H1 (cell line): ENCODE measurements around the gene MRPL16. TPM values are rescaled to one million over a fixed set of nuclear protein-coding genes. Genes with fewer than 3 reads are reported as not detected.

ENCODE experiments used
- CTCF ChIA-PET: fragments of 300-600 bp; sonication (Branson Sonifier 250); formaldehyde crosslinking; loops from one replicate; lab custom pipeline; 2021; ENCODE audit not compliant: partially characterized antibody; lab: Charles Lee
- POLR2A ChIA-PET: fragments of 300-600 bp; sonication (Branson Sonifier 250); formaldehyde crosslinking; loops from one replicate; lab custom pipeline; 2021; ENCODE audit warnings: inconsistent platforms; ENCODE audit not compliant: partially characterized antibody; lab: Charles Lee
- DNase-seq, 2 experiments: peaks; one replicate each; pipeline versions ENCODE4 v3.0.0 to v3.0.0-alpha.2; 2010 to 2022; ENCODE audit warnings: low spot score in 2 of 2, low read depth in 1 of 2, mixed read lengths in 1 of 2
- FAIRE-seq: peaks from 2 replicates; lab custom pipeline; 2011; peaks lifted over from hg19 to GRCh38; lab: Jason Lieb, UNC
- H2AFZ ChIP-seq: 2 replicates; pipeline ENCODE4 v1.8.1; 2012; ENCODE audit warnings: low read length, inconsistent platforms
- H2AK5ac ChIP-seq: 2 replicates; pipeline ENCODE4 v1.6.1; 2013; ENCODE audit warnings: low read depth, low read length
- H2BK120ac ChIP-seq: replicated peaks from 2 replicates; pipeline ENCODE3; 2013; ENCODE audit warnings: low read depth, low read length, inconsistent platforms
- H2BK12ac ChIP-seq: 2 replicates; pipeline ENCODE4 v1.6.1; 2013; ENCODE audit warnings: low read depth, low read length
- H2BK15ac ChIP-seq: 2 replicates; pipeline ENCODE4 v1.6.1; 2013; ENCODE audit warnings: low read length
- H2BK20ac ChIP-seq: 2 replicates; pipeline ENCODE4 v1.6.1; 2013; ENCODE audit warnings: low read length
- H2BK5ac ChIP-seq: 2 replicates; pipeline ENCODE4 v1.6.1; 2013; ENCODE audit warnings: low read depth, low read length
- H3K14ac ChIP-seq: 2 replicates; pipeline ENCODE4 v1.6.1; 2013; ENCODE audit warnings: inconsistent platforms; ENCODE audit not compliant: insufficient read length
- H3K18ac ChIP-seq: 2 replicates; pipeline ENCODE4 v1.6.1; 2013; ENCODE audit warnings: low read length; ENCODE audit errors: extremely low read depth
- H3K23ac ChIP-seq: 2 replicates; pipeline ENCODE4 v1.6.1; 2013; ENCODE audit warnings: inconsistent platforms; ENCODE audit not compliant: insufficient read length
- H3K23me2 ChIP-seq: 2 replicates; pipeline ENCODE4 v1.6.1; 2013; ENCODE audit warnings: low read depth, low read length
- H3K27ac ChIP-seq: 2 replicates; pipeline ENCODE4 v1.6.1; 2011; ENCODE audit warnings: low read depth, low read length, inconsistent platforms
- H3K27me3 ChIP-seq, 4 experiments: replicated peaks in 1 of 4; 1 replicate in 1 of 4; 2 replicates in 3 of 4; pipeline versions ENCODE4 v1.6.1 to v1.8.1; 2011 to 2013; ENCODE audit warnings: low read length in 3 of 4, mild to moderate bottlenecking in 3 of 4, inconsistent platforms in 2 of 4, mixed read lengths in 2 of 4, moderate library complexity in 1 of 4; ENCODE audit not compliant: control insufficient read depth in 3 of 4, insufficient read depth in 3 of 4; ENCODE audit errors: extremely low read depth in 1 of 4
- H3K36me3 ChIP-seq, 4 experiments: 2 replicates each; pipeline versions ENCODE4 v1.6.1 to v1.8.1; 2011 to 2013; ENCODE audit warnings: mild to moderate bottlenecking in 4 of 4, low read length in 3 of 4, moderate library complexity in 2 of 4, control low read depth in 1 of 4, inconsistent platforms in 1 of 4; ENCODE audit not compliant: insufficient read depth in 4 of 4, control insufficient read depth in 2 of 4
- H3K4ac ChIP-seq: replicated peaks from 2 replicates; pipeline ENCODE3; 2013; ENCODE audit warnings: low read length, low read depth, mixed read lengths, inconsistent platforms; ENCODE audit not compliant: insufficient read length
- H3K4me1 ChIP-seq, 4 experiments: replicated peaks in 1 of 4; 1 replicate in 1 of 4; 2 replicates in 3 of 4; pipeline versions ENCODE4 v1.6.1 to v1.8.1; 2011 to 2013; ENCODE audit warnings: low read length in 3 of 4, inconsistent platforms in 2 of 4, mixed read lengths in 1 of 4; ENCODE audit not compliant: insufficient read depth in 4 of 4, control insufficient read depth in 3 of 4
- H3K4me2 ChIP-seq, 2 experiments: 2 replicates each; pipeline versions ENCODE4 v1.6.1 to v1.8.1; 2011 to 2013; ENCODE audit warnings: low read depth in 2 of 2, low read length in 2 of 2, control low read depth in 1 of 2, inconsistent platforms in 1 of 2, mild to moderate bottlenecking in 1 of 2; ENCODE audit not compliant: insufficient read depth in 1 of 2
- H3K4me3 ChIP-seq, 4 experiments: fragments of 200-600, 300-600 bp in 1 of 4; sonication (generic), shearing (Covaris generic), sonication (Bioruptor Twin) in 1 of 4; 2 replicates each; pipeline versions ENCODE4 v1.5.1 to v1.8.1; 2011 to 2016; ENCODE audit warnings: low read length in 4 of 4, low read depth in 3 of 4, control low read depth in 2 of 4, inconsistent platforms in 2 of 4, mild to moderate bottlenecking in 2 of 4, mixed read lengths in 1 of 4, moderate library complexity in 1 of 4; ENCODE audit not compliant: insufficient read depth in 2 of 4; ENCODE audit errors: extremely low read depth in 1 of 4
- H3K56ac ChIP-seq: replicated peaks from 2 replicates; pipeline ENCODE3; 2013; ENCODE audit warnings: low read depth, mild to moderate bottlenecking, mixed read lengths, low read length, inconsistent platforms; ENCODE audit not compliant: insufficient read length
- H3K79me1 ChIP-seq: 2 replicates; pipeline ENCODE4 v1.6.1; 2013; ENCODE audit warnings: low read depth, low read length, control low read depth
- H3K79me2 ChIP-seq, 2 experiments: 2 replicates each; pipeline versions ENCODE4 v1.6.1 to v1.8.1; 2012 to 2013; ENCODE audit warnings: low read length in 2 of 2, mild to moderate bottlenecking in 2 of 2, inconsistent platforms in 1 of 2; ENCODE audit not compliant: insufficient read depth in 2 of 2, control insufficient read depth in 1 of 2
- H3K9ac ChIP-seq, 4 experiments: replicated peaks in 1 of 4; 1 replicate in 1 of 4; 2 replicates in 3 of 4; pipeline versions ENCODE4 v1.6.1 to v1.8.1; 2011 to 2013; ENCODE audit warnings: low read depth in 3 of 4, low read length in 3 of 4, control low read depth in 2 of 4, mild to moderate bottlenecking in 2 of 4, moderate library complexity in 2 of 4, inconsistent platforms in 1 of 4; ENCODE audit errors: extremely low read depth in 1 of 4
- H3K9me3 ChIP-seq, 2 experiments: 2 replicates each; pipeline versions ENCODE4 v1.6.1 to v1.8.1; 2012 to 2013; ENCODE audit warnings: mild to moderate bottlenecking in 2 of 2, moderate library complexity in 2 of 2, control low read depth in 1 of 2, inconsistent platforms in 1 of 2, low read depth in 1 of 2, low read length in 1 of 2, mixed read lengths in 1 of 2; ENCODE audit not compliant: insufficient read depth in 2 of 2
- H4K20me1 ChIP-seq, 2 experiments: replicated peaks in 1 of 2; 2 replicates each; pipeline versions ENCODE3 to v1.8.1; 2011 to 2013; ENCODE audit warnings: inconsistent platforms in 2 of 2, low read length in 2 of 2, mild to moderate bottlenecking in 1 of 2; ENCODE audit not compliant: insufficient read depth in 2 of 2, control insufficient read depth in 1 of 2
- H4K5ac ChIP-seq: 2 replicates; pipeline ENCODE4 v1.6.1; 2013; ENCODE audit warnings: low read length, low read depth, mixed read lengths, inconsistent platforms; ENCODE audit not compliant: insufficient read length
- H4K8ac ChIP-seq: 2 replicates; pipeline ENCODE4 v1.8.0; 2013; ENCODE audit warnings: mild to moderate bottlenecking, moderate library complexity, low read length, inconsistent platforms; ENCODE audit not compliant: insufficient read depth; ENCODE audit errors: extremely low read depth
- H4K91ac ChIP-seq: replicated peaks from 2 replicates; pipeline ENCODE3; 2013; ENCODE audit warnings: low read length, mixed read lengths, inconsistent platforms; ENCODE audit not compliant: insufficient read length
- ASH2L ChIP-seq: fragments of 200-600, 300-600 bp; sonication (generic); IDR thresholded peaks from one replicate; pipeline ENCODE4 v1.7.1; 2017; ENCODE audit warnings: low read length
- CBX5 ChIP-seq: fragments of 300-800, 300-1000 bp; sonication (generic); IDR thresholded peaks from 2 replicates; pipeline ENCODE4 v1.7.1; 2016; ENCODE audit warnings: antibody characterized with exemption, low read length, low read depth
- CBX8 ChIP-seq: fragments of 300-800, 300-1000 bp; sonication (generic); IDR thresholded peaks from 2 replicates; pipeline ENCODE4 v1.7.1; 2016; ENCODE audit warnings: low read depth, low read length, borderline replicate concordance
- HDAC6 ChIP-seq: IDR thresholded peaks from one replicate; pipeline ENCODE4 v1.7.1; 2012; ENCODE audit warnings: low read depth, mild to moderate bottlenecking, inconsistent platforms, low read length, moderate library complexity
- RFX5 ChIP-seq: IDR thresholded peaks from 2 replicates; pipeline ENCODE4 v1.6.1; 2011; ENCODE audit warnings: low read depth, low read length, improper control_type of control experiment, borderline replicate concordance
- TAF1 ChIP-seq: IDR thresholded peaks from 2 replicates; pipeline ENCODE4 v1.6.1; 2011; ENCODE audit warnings: mild to moderate bottlenecking, low read depth, low read length
- TAF7 ChIP-seq: optimal IDR thresholded peaks from 2 replicates; pipeline ENCODE3; 2011; ENCODE audit warnings: low read depth, mild to moderate bottlenecking, inconsistent platforms, low read length, moderate library complexity, borderline replicate concordance
- TCF12 ChIP-seq: IDR thresholded peaks from 2 replicates; pipeline ENCODE4 v1.6.1; 2011; ENCODE audit warnings: low read depth, mild to moderate bottlenecking, low read length
- TEAD4 ChIP-seq: IDR thresholded peaks from 2 replicates; pipeline ENCODE4 v1.6.1; 2012; ENCODE audit warnings: low read depth, low read length, inconsistent platforms, mixed read lengths
- WGBS, 2 experiments: shearing (Covaris generic) in 1 of 2; methylation state at CpG; one replicate each; pipeline versions ENCODE4 v1.1.6 to v1.1.7; 2013 to 2015; ENCODE audit warnings: low lambda C conversion rate in 2 of 2, mixed read lengths in 2 of 2, inconsistent platforms in 1 of 2, low coverage in 1 of 2, missing lambda C conversion rate in 1 of 2; ENCODE audit not compliant: insufficient replicate concordance in 2 of 2, insufficient coverage in 1 of 2, insufficient read length in 1 of 2; ENCODE audit errors: extremely low coverage in 1 of 2, missing lambda C conversion rate in 1 of 2; 5-methylcytosine and 5-hydroxymethylcytosine counted together
- polyA plus RNA-seq, 7 experiments: library from polyadenylated mRNA; depleted of rRNA in 3 of 7; stranded (reverse) in 5 of 7; unstranded in 2 of 7; fragments of >200 nt in 5 of 7; fragments of 200-250 nt in 2 of 7; gene quantifications; 1 replicate in 5 of 7; 2 replicates in 1 of 7; 4 replicates in 1 of 7; pipeline versions ENCODE4 v1.2.1 to v1.2.3, GENCODE V29; 2011 to 2013; ENCODE audit warnings: missing spikeins in 2 of 7, mixed read lengths in 2 of 7
- total RNA-seq: library from RNA; stranded (reverse); fragmentation: NEBNext Ultra II Directional; extraction: Animal tissue kit (Norgen Biotek cat#: 25700); gene quantifications from 2 replicates; pipeline ENCODE4 v1.2.1, GENCODE V29; 2021

MRPL16 gene
- total and polyA plus RNA-seq, 2 of the 8 experiments (the other 6 are each of a cell fraction or from before 2014, with no cell fraction given), result 69.2 to 79.8 TPM

- no peak overlapping the region for H3K14ac ChIP-seq
- no peak overlapping the region for H3K27ac ChIP-seq
- H2BK15ac ChIP-seq, result no peak overlapping the region
- FAIRE-seq, result no peak
- no peak overlapping the region for H2AK5ac ChIP-seq
- no peak overlapping the region for H3K56ac ChIP-seq
- CTCF ChIA-PET, result interaction anchor here (0.9 to 5.5 kb wide), 5 partner anchors 10 to 79 kb away, joined by 3 to 48 read pairs (median 7); no protein-coding TSS in a partner anchor
- peaks cover 24 to 61% of the 10 kb centered on the region in 2 experiments for H3K79me2 ChIP-seq
- H3K4me3 ChIP-seq, result peak overlapping the region in 2 of 4 experiments; percentile 88 to 94; a peak in 3 of 8 replicates
- WGBS, 2 experiments, result 67% methylated on average over 4 of the region's 4 CpGs; no CpG with 5 or more reads in 1 of the 2 experiments
- H2BK120ac ChIP-seq, result no peak overlapping the region
- H2AFZ ChIP-seq, result no peak overlapping the region
- no peak overlapping the region for H4K8ac ChIP-seq
- H3K23ac ChIP-seq, result no peak overlapping the region
- no peaks in the 10 kb centered on the region for H3K9me3 ChIP-seq
- POLR2A ChIA-PET, result interaction anchor here (1.1 to 3.0 kb wide), 3 partner anchors 8 to 45 kb away, joined by 3 to 8 read pairs (median 4); no protein-coding TSS in a partner anchor
- H3K23me2 ChIP-seq, result peaks cover 10% of the 10 kb centered on the region; the same call in 1 of the 2 replicates
- H3K4me2 ChIP-seq, result peak overlapping the region; percentile 87 to 89
- no peaks in the 10 kb centered on the region for H3K36me3 ChIP-seq
- peaks cover 0 to 6% (median 0%) of the 10 kb centered on the region in 4 experiments; a peak in 1 of 7 replicates for H3K27me3 ChIP-seq
- peaks cover 7 to 22% of the 10 kb centered on the region in 2 experiments for H4K20me1 ChIP-seq
- no peak overlapping the region for H4K5ac ChIP-seq
- no peak overlapping the region for H2BK20ac ChIP-seq
- H3K79me1 ChIP-seq, result peaks cover 25% of the 10 kb centered on the region
- H4K91ac ChIP-seq, result no peak overlapping the region
- H3K18ac ChIP-seq, result 0 out of 2 replicates have a peak overlapping the region, but pooled peaks have one; percentile 55
- no peak for DNase-seq
- peaks cover 2 to 11% (median 7%) of the 10 kb centered on the region in 4 experiments; a peak in 6 of 7 replicates for H3K4me1 ChIP-seq
- H3K4ac ChIP-seq, result no peak overlapping the region
- no peak overlapping the region for H2BK5ac ChIP-seq
- TF ChIP-seq CBX8, result no peak
- no peak for TF ChIP-seq HDAC6
- TF ChIP-seq ASH2L, result no peak
- TF ChIP-seq TCF12, result no peak
- no peak for TF ChIP-seq RFX5
- TF ChIP-seq CBX5, result no peak
- no peak for TF ChIP-seq TEAD4
- no peak for TF ChIP-seq TAF7
- TF ChIP-seq TAF1, result no peak
- H2BK12ac ChIP-seq, result no peak overlapping the region
- no peak overlapping the region; a peak in 1 of 7 replicates for H3K9ac ChIP-seq
These were observed 53.7 kb downstream of the MRPL16 start for GRCh38 chr11:59756845-59757244.
